GM23338 (cell line): ENCODE results near the gene NPC2.
A peak's percentile ranks its signal among the peaks of the same experiment; 100 is the strongest.

Experiments
- CTCF ChIP-seq, 2 experiments: fragments of 200-600 bp in 1 of 2; sonication (generic) in 1 of 2; conservative IDR thresholded peaks; 2 replicates each; pipeline versions ENCODE4 v1.5.1 to v1.6.1; 2016 to 2017; ENCODE audit warnings: antibody characterized with exemption in 2 of 2, low read depth in 2 of 2, mild to moderate bottlenecking in 2 of 2, moderate library complexity in 1 of 2
- EZH2 ChIP-seq: fragments of 200-600 bp; sonication (generic); IDR thresholded peaks from one replicate; pipeline ENCODE4 v1.8.0; 2017; ENCODE audit warnings: antibody characterized with exemption, mild to moderate bottlenecking, low read depth; ENCODE audit not compliant: unreplicated experiment
- JUNB ChIP-seq: IDR thresholded peaks from one replicate; pipeline ENCODE4 v1.6.1; 2016; ENCODE audit warnings: antibody characterized with exemption; ENCODE audit not compliant: unreplicated experiment
- POLR2AphosphoS5 ChIP-seq: IDR thresholded peaks from 2 replicates; pipeline ENCODE4 v1.6.1; 2016; ENCODE audit warnings: antibody characterized with exemption, low read depth

GRCh38 chr14:74501135-74501614 lies 8.1 kb upstream of the NPC2 start:
- TF ChIP-seq CTCF (conservative IDR thresholded peaks at IDR 0.05; ENCODE audit: low read depth in 2 of 2) (peak; percentile 68 to 85), EZH2 (no peak), POLR2AphosphoS5 (no peak), JUNB (no peak)
